GM20000 (cell line): ENCODE measurements around the gene HLA-DQA1.

Source experiments
- DNase-seq: peaks from one replicate; pipeline ENCODE4 v3.0.0; 2012; ENCODE audit warnings: low spot score
- CTCF ChIP-seq: IDR thresholded peaks from 2 replicates; pipeline ENCODE4 v1.5.1; 2012; ENCODE audit warnings: mild to moderate bottlenecking, control low read depth; ENCODE audit errors: extremely low read depth, missing control alignments

HLA-DQA1 gene

GRCh38 chr6:32610682-32611296, 26.4 kb upstream of the HLA-DQA1 start:
- no peak for DNase-seq
- TF ChIP-seq CTCF = no peak

- DNase-seq = no peak
- TF ChIP-seq CTCF = no peak
Observed at GRCh38 chr6:32613475-32613874, 23.7 kb upstream of the HLA-DQA1 start.

GRCh38 chr6:32614366-32615081, 22.7 kb upstream of the HLA-DQA1 start:
- no peak for TF ChIP-seq CTCF
- no peak for DNase-seq

GRCh38 chr6:32615885-32616532, 21.2 kb upstream of the HLA-DQA1 start:
- no peak for TF ChIP-seq CTCF
- no peak for DNase-seq

GRCh38 chr6:32617751-32618150, 19.5 kb upstream of the HLA-DQA1 start:
- DNase-seq = no peak
- no peak for TF ChIP-seq CTCF

GRCh38 chr6:32621372-32621771, 15.8 kb upstream of the HLA-DQA1 start:
- DNase-seq = no peak
- no peak for TF ChIP-seq CTCF

GRCh38 chr6:32622545-32623401, 14.4 kb upstream of the HLA-DQA1 start:
- DNase-seq = peak; percentile 38
- no peak for TF ChIP-seq CTCF
